Measurements from ENCODE around the gene HS1BP3.

DNA sequence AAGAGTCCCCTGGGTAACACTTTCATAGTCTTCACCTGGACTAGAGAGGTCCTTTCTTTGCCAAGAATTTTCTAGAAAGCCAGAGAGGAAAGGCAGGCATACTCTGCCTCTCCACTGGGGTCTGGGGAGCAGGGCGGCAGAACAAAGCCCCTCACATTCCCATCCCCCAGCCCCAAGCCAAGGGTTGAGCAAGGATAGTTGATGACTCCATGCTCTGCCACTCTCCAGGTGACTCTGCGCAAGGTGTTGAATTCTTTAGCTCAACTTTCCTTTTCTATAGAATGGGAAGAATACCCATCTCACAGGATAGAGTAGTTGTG lies 13.1 kb upstream of the HS1BP3 start:
- TF ChIP-seq EZH2 (IDR thresholded peaks at IDR 0.05; ENCODE audit: insufficient read depth, poor library complexity, severe bottlenecking) (no peak), EZH2phosphoT487 (IDR thresholded peaks at IDR 0.05; ENCODE audit: insufficient read depth, low read depth) (no peak)

Measured in GM23248 (cell line).